ENCODE results near the gene PRDM16. TPM values are rescaled to one million over a fixed set of nuclear protein-coding genes. Genes with fewer than 3 reads are reported as not detected.
"Not testable (repeated sequence)": the region's sequence is repeated elsewhere in the genome, so short reads cannot be mapped to it uniquely, and the experiment has no call there.

PRDM16 gene
- total and polyA plus RNA-seq, 2 of the 8 experiments (the other 6 are each of a cell fraction or from before 2014, with no cell fraction given) = 0.39 to 0.43 TPM

GRCh38 chr1:3239991-3240390 lies 171.0 kb downstream of the PRDM16 start:
- H2AFZ ChIP-seq (ENCODE audit: low read length); H4K8ac ChIP-seq (ENCODE audit: extremely low read depth, insufficient read depth, low read length); H3K18ac ChIP-seq (ENCODE audit: extremely low read depth, low read length); H3K4me1 ChIP-seq (replicated peaks in 1 of 4; ENCODE audit: control insufficient read depth in 3 of 4, insufficient read depth in 4 of 4, low read length in 3 of 4); H3K9me3 ChIP-seq (ENCODE audit: insufficient read depth in 2 of 2, low read depth in 1 of 2, low read length in 1 of 2); H3K4ac ChIP-seq (replicated peaks; ENCODE audit: insufficient read length, low read depth, low read length); H2BK15ac ChIP-seq (ENCODE audit: low read length); H3K23ac ChIP-seq (ENCODE audit: insufficient read length); POLR2A ChIA-PET (ENCODE audit: partially characterized antibody); H4K20me1 ChIP-seq (replicated peaks in 1 of 2; ENCODE audit: control insufficient read depth in 1 of 2, insufficient read depth in 2 of 2, low read length in 2 of 2); H2BK5ac ChIP-seq (ENCODE audit: low read depth, low read length); H2BK120ac ChIP-seq (replicated peaks; ENCODE audit: low read depth, low read length); H3K14ac ChIP-seq (ENCODE audit: insufficient read length); H3K9ac ChIP-seq (replicated peaks in 1 of 4; ENCODE audit: extremely low read depth in 1 of 4, low read depth in 3 of 4, low read length in 3 of 4); H4K91ac ChIP-seq (replicated peaks; ENCODE audit: insufficient read length, low read length); H3K79me1 ChIP-seq (ENCODE audit: low read depth, low read length); H3K4me2 ChIP-seq (ENCODE audit: insufficient read depth in 1 of 2, low read depth in 2 of 2, low read length in 2 of 2); H3K56ac ChIP-seq (replicated peaks; ENCODE audit: insufficient read length, low read depth, low read length); FAIRE-seq; H3K27ac ChIP-seq (ENCODE audit: low read depth, low read length); H3K79me2 ChIP-seq (ENCODE audit: control insufficient read depth in 1 of 2, insufficient read depth in 2 of 2, low read length in 2 of 2); H4K5ac ChIP-seq (ENCODE audit: insufficient read length, low read depth, low read length); H2BK20ac ChIP-seq (ENCODE audit: low read length); H3K23me2 ChIP-seq (ENCODE audit: low read depth, low read length); H2BK12ac ChIP-seq (ENCODE audit: low read depth, low read length); H2AK5ac ChIP-seq (ENCODE audit: low read depth, low read length); H3K36me3 ChIP-seq (ENCODE audit: control insufficient read depth in 2 of 4, insufficient read depth in 4 of 4, low read length in 3 of 4); H3K4me3 ChIP-seq (ENCODE audit: extremely low read depth in 1 of 4, insufficient read depth in 2 of 4, low read depth in 3 of 4, low read length in 4 of 4); H3K27me3 ChIP-seq (replicated peaks in 1 of 4; ENCODE audit: control insufficient read depth in 3 of 4, extremely low read depth in 1 of 4, insufficient read depth in 3 of 4, low read length in 3 of 4); DNase-seq (ENCODE audit: low read depth in 1 of 2, low spot score in 2 of 2): not testable (repeated sequence)
- CTCF ChIA-PET (ENCODE audit: partially characterized antibody) = interaction anchor here (0.7 to 1.7 kb wide), 4 partner anchors 44 to 115 kb away, joined by 3 to 4 read pairs (median 3); no protein-coding TSS in a partner anchor
- WGBS, 2 experiments (ENCODE audit: extremely low coverage in 1 of 2, insufficient coverage in 1 of 2, insufficient read length in 1 of 2, insufficient replicate concordance in 2 of 2, low coverage in 1 of 2, low lambda C conversion rate in 2 of 2, missing lambda C conversion rate in 1 of 2) = 89% methylated on average over 3 of the region's 3 CpGs; no CpG with 5 or more reads in 1 of the 2 experiments

Measured in H1 (cell line).